ENCODE results near the gene TAB2. TPM values are rescaled to one million over a fixed set of nuclear protein-coding genes. Genes with fewer than 3 reads are reported as not detected.

TAB2 gene, protein sequence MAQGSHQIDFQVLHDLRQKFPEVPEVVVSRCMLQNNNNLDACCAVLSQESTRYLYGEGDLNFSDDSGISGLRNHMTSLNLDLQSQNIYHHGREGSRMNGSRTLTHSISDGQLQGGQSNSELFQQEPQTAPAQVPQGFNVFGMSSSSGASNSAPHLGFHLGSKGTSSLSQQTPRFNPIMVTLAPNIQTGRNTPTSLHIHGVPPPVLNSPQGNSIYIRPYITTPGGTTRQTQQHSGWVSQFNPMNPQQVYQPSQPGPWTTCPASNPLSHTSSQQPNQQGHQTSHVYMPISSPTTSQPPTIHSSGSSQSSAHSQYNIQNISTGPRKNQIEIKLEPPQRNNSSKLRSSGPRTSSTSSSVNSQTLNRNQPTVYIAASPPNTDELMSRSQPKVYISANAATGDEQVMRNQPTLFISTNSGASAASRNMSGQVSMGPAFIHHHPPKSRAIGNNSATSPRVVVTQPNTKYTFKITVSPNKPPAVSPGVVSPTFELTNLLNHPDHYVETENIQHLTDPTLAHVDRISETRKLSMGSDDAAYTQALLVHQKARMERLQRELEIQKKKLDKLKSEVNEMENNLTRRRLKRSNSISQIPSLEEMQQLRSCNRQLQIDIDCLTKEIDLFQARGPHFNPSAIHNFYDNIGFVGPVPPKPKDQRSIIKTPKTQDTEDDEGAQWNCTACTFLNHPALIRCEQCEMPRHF
- 20.9 and 26.6 TPM in 2 replicates for total RNA-seq (2014; rRNA removed; shearing (Covaris generic))

DNA sequence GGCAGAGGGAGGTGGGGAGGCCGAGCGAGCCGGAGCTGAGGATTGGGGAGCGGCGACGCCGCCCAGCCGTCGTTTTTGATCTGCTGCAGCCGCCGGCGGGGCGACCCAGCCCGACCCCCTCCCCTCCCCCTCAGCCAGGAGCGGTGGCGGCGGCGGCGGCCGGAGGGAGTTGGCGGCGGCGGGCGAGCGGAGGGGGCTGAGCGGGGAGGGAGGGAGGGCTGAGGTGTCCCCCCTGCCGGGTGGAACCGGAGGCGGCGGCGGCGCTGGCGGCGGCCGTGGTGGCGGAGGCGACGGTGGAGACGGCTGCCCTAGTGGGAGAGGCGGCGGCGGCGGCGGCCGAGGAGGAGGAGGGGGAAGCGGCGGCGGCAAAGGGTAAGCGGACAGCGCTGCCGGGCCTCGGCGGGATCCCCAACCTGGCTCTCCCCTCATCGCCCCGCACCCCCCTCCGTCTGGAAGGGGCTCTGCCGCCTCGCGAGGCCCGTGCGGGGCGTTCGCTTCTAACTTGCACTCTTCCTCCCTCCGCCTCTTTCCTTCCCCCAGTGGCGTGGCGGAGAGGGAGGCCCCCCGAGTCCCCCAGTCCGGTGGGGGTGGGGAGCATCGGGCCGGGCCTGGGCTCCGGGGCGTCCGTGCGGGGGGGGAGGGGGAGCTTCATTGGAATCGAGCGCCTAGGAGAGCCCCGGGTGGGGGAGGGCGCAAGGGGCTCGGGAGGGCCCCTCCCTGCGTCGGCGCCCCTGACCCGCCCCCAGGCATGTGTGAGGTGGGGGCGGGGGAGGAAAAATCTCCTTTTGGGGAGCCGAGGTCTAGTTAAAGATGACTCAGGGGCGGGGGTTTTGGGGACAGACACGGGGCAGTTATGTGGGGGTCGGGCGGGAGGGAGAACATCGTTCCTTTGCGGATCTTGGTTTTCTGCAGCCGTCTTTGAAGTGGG lies at the start of gene TAB2:
Gene TAB2, plus strand, starts transcription at position 69 of the 928 bp plus-strand sequence. CDS start 52,286 bp downstream, outside the sequence.
- DNase-seq (ENCODE audit: low spot score): peak; percentile 18

DNA sequence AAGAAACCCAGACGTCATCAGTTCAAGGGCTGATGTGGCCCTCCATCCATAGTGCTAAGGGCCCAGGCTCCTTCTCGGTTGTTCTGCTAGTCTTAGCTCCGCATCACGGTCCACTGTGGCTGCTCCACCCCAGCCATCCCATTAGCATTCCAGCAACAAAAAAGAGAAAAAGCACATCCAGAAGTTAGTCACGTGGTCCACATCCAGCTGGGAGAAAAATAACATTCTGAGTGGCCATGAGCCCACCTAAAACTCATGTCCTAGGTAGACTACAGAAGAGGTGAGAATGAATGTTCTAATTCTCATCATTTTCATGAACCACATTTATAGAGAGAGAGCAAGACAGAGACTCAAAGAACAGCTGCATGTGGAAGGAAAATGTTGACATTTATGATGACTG lies 49.4 kb upstream of the TAB2 start:
- DNase-seq (ENCODE audit: low spot score): no peak

DNA sequence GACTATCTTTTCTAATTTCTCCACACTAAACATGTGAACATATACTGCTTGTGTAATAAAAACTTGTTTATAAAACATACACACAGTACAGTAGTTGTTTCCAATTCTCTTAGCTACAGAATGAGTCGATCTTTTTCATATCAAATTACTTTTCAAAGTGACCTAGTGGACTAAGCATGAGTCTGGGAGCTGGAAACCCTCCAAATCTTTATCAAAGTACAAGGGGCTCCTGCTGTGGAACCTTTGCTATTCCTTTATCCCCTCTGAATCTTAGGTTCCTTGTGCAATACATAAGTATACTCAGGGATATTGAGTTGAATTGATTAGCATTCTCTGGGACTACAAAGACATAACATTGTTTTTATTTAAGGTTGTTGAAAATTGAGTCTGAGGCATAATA lies 48.7 kb upstream of the TAB2 start:
- no peak for DNase-seq (ENCODE audit: low spot score)

DNA sequence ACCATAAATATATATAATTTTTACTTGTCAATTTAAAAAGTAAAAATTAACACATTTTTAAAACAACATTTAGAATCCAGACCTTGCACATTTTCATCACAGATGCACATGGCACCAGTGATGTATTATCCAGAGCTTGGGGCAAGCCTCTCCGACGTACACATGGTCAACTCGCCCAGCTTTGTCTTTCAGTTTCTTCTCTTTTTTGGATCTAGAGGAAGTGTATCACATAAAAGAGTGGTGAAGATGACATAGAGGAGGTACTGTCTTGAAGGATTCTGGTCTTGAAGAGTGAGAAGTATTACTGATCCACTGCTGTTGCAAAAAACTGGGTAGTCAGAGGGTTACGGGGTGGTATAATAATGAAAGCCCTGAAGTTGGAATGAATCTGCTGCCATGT lies 46.9 kb upstream of the TAB2 start:
- no peak for DNase-seq (ENCODE audit: low spot score)

DNA sequence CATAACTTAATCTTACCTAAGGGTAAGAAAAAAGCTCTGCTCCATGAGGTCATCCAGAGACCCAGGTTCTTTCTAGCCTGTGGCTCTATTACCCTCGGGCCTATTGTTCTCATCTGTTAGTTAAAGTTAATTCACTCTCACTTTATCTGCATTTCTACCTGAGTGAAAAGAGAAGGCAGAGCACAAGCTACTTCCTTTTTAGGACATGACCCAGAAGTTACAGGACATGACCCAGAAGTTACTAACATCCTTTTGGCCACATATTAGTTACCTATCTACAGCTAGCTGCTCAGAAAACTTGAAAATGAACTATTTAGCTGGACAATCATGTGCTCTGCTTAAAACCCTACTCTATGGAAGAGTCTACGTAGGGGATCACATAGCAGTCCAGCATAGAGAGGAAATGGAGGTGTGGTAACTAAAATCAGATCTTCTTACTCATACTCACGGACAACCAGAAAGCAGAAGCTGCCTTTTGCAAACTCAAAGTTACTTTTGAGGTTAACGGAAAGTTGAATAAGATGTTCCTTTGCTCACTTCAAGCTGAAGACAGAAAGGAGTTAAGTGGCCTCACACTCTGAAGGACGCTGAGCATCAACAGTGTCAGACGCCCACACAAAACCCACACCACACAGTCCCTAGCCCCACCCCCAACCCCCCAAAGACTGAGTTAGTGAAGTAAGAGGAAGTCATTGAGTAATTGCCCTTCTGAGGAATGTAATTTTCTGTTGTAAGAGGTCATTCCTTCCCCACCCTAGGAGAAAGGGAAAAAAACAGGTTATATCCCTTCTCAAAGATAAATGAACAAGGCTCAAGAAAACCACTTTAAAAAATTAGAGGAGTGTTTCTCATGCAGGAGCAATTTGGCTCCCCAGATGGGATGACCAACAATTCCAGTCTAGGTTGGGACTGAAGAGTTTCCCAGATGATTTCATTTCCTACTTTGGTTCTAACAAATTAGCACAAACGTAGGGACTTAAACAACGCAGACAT lies 45.9 kb upstream of the TAB2 start:
- DNase-seq (ENCODE audit: low spot score): no peak

DNA sequence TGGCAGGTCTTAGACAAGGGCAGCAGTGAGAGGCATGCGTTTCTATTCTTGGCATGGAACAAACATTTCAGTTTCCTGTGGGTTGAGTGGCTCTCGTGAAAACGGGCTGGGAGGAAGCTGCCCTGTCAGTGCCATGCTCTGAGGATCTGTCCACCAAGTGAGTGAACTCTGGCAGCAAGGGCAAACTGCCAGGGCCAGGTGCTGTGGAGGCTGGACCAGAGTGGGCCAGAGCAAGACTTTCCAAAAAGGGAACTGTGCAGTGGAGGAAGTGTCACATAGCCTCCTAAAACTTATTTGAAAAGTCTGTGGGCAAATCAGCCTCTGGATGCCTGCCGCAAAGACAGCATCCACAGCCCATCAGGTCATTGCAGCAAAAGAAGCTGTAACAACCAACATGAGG lies 44.2 kb upstream of the TAB2 start:
- DNase-seq (ENCODE audit: low spot score): no peak

DNA sequence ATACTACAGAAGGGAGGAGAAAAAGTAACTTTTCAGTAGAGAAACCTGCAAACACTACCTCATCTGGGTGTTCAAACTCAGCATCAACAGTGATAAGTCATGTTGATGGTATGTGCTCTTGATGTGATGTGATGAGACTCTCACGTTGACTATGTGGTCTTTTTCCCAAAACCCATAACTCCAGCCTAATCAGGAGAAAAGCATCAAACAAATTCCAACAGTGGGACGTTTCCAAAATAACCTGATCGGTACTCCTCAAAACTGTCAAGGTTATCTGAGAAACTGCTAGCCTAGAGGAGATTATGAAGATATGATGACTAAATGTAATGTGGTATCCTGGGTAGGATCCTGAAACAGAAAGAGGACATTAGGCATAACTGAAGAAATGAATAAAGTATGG lies 41.9 kb upstream of the TAB2 start:
- DNase-seq (ENCODE audit: low spot score): no peak

DNA sequence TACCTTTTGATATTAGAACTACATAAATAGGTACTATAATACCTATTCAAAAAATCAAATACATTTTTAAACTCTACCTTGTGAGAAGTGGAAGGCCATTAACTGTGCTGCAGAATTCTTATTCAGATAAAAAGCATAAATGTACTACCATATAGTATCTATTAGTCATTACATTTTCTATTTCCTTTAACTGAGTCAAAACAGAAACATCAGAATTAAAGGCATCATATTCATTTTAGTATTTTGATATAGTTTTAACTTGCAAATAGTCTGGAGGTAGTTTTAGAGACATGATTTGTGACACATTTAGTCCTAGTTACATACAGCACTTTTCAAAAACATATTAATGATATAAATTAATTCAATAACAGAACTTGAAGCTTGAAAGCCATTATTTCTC lies 39.9 kb upstream of the TAB2 start:
- no peak for DNase-seq (ENCODE audit: low spot score)

DNA sequence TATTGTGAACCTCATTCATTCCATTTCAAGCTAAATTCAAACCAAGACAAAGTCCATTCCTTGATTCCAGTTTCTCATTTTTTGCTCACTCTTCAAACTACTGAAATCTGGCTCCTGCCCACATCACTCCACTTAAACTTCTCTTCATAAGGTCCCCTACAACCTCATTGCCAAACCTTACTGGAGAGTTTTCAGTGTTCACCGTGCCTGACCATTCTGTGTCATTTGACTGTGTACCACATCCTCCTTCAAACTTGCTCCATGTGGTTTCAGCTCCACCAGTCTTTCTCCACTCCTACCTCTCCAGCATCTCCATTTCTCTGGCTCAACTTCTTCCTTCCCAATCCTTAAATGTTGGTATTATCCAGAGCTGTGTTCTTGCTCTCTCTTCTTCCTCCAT lies 38.5 kb upstream of the TAB2 start:
- no peak for DNase-seq (ENCODE audit: low spot score)

DNA sequence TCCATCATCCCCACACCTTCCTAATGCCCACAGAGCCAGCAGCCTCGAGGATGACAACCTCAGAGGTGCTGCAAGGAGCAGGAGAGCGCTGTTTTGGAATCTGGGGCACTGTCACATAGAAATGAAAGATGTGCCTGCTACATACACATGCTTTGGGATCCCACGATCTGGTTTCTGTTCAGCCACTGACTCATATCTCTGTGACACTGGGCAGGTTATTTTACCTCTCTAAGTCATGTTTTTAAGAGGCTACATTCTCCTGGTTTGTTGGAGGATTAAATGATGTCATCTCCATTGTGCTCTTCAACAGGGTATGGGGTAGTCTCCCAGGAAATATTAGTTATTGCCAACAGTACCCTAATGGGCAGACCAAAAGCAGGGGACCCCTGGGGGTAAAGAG lies 32.6 kb upstream of the TAB2 start:
- DNase-seq (ENCODE audit: low spot score): no peak

DNA sequence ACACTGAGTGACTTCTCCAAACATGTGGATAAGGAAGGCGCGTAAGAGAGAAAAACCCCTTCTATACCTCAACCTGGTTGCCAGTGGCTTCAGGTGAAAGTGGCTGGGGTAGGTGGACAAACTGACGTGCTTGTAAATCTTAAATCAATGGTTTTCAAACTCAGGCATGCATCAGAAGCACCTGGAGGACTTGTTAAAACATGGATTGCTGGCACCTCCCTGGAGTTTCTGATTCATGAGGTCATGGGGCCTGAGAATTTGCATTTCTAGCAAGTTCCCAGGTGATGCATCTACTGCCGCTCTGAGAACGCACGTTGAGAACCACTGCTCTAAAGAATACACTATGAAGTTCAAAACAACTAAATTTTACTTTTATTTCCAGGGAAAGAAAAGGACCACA lies 31.9 kb upstream of the TAB2 start:
- DNase-seq (ENCODE audit: low spot score): no peak

DNA sequence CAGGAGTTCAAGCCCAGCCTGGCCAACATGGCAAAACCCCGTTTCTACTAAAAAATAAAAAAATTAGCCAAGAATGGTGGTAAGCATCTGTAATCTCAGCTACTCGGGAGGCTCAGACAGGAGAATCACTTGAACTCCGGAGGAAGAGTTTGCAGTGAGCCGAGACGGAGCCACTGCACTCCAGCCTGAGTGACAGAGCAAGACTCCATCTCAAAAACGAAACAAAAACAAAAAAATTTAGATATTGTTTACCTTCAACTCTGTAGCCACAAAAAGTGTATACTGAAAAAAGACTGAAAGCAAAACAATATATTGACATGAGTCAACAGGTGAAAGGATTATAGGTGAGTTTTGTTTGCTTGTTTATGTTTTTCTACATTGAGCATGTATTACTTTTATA lies 30.6 kb upstream of the TAB2 start:
- DNase-seq (ENCODE audit: low spot score): no peak

DNA sequence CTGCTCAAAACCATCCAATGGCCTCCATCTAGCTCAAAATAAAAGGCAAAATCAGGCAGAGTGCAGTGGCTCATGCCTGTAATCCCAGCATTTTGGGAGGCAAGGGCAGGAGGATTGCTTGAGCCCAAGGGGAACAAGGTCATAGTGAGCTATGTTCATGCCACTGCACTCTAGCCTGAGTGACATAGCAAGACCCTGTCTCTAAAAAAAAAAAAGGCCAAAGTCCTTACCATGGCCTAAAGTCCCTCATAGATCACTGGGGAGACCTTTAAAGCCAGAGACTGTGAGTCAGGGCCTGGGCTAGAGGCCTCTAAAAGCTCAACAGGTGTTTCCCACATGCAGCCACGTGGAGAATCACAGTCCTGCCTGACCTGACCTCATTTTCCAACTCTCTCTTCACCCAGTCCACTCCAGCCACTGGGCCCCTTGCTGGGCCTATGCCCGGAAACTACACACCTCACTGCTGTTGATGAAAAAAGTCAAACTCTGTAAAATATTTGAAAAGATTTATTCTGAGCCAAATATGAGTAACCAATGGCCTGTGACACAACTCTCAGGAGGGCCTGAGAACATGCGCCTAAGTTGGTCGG lies 28.2 kb upstream of the TAB2 start:
- no peak for DNase-seq (ENCODE audit: low spot score)

DNA sequence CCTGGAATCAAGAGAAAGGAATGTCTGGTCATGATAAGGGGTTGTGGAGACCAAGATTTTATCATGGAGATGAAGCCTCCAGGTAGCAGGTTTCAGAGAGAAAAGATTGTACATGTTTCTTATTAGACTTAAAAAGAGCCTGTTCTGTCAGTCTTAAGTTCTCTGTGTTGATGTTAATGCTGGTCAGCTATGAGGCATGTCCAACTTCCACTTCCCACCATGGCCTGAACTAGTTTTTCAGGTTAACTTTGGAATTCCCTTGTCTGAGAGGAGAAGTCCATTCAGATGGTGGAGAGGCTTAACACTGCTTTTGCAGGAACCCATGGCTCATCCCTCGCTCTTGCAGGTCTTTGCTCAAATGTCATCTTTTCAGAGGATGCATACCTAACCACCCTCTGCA lies 27.5 kb upstream of the TAB2 start:
- DNase-seq (ENCODE audit: low spot score): no peak

DNA sequence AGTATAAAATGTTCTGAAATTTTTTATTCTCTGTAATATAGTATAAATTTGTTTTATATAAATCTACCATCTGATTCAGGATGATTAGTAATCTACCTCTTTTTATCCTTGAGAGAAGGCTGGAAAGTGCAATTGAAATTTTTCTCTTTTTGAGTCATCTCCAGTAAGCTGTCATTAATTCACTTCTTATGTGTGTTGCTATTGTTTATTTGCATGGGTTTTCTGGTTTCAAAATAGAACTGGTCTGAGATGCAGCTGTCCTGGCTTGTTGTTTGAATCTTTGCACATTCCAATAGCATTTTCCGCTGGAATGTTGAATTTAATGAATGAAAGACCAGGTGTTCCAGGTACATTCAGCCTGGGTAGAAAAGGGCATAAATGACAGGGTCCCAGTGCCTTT lies 24.3 kb upstream of the TAB2 start:
- DNase-seq (ENCODE audit: low spot score): no peak

DNA sequence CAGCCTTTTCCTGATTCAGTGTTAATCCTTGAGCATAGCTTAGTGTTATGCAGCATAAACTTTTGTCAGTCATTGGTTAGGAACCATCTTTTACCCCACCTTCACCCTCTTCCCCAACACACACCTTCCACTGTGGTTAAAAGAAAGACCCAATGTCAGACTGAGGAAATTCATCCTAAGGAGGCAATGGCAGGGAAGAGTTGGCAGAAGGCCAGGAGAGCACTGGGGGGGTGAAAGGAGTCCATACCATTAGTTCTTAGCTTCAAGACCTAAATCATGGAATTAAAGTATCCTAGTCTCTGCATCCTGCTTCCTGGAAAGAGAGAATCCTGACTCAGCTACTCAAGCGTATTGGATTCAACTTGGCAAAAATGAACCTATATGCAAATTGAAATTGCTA lies 16.9 kb upstream of the TAB2 start:
- no peak for DNase-seq (ENCODE audit: low spot score)

DNA sequence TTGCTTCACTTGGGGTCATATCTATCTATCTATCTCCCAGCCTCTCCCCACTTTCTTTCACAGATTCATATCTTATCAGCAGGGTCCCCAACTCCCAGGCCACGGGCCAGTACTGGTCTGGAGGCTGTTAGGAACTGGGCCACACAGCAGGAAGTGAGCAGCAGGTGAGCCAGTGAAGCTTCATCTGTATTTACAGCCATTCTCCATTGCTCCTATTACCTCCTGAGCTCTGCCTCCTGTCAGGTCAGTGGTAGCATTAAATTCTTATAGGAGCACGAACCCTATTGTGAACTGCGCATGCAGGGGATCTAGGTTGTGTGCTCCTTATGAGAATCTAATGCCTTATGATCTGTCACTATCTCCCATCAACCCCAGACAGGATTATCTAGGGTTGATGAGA lies 14.8 kb upstream of the TAB2 start:
- DNase-seq (ENCODE audit: low spot score): no peak

DNA sequence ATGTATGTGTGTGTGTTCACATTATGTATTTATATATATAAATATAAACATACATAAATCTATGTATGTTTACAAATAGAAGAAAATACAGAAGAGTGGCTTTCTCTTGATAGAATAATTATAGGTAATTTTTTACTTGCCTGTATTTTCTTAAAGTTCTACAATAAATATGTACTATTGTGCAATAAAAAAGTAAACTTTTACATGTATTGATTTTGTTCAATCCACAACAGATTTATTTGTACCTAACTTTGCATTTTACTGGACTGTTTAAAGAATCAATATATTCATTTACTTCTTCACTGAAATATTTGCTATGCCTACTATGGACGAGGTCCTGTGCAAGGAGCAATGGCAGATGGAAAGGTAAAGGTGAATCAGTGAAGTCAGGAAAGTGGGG lies 14.0 kb upstream of the TAB2 start:
- no peak for DNase-seq (ENCODE audit: low spot score)

DNA sequence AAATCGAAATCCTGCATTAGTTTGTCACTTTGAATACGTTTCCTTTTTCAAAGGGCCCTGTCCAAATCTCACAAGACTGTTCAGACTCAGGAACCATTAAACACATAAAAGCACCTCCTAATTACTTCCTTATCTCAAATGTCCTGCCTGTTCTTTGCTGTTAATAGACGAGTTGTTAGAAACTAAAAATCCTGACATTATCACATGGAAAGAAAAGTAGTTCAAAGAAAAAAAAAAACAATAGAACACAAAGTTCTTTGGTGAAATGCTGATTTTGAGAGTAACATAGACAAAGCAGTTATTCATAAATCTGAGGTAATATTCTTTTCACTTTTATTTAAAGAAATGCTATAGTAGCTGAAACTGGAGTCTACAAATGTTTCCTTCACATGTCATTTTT lies 12.1 kb upstream of the TAB2 start:
- no peak for DNase-seq (ENCODE audit: low spot score)

DNA sequence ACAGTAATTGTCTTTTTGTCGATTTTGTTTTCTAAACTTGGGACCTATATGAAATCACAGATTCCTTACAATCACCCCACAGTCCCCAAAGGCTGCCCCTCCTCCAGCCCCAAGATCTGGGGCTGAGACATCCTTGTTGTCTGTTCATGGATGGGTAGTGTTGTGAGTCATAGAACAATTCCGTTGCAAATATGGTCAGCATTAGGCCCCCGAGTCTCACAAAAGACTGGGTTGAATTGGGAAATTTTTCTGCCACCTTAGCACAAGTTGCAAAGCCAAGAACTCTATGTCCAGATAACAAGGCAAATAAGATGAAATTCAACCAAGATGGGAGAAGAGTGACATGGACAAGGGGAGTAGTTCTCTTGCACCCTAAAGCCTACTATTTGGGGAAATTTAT lies 10.5 kb upstream of the TAB2 start:
- DNase-seq (ENCODE audit: low spot score): peak; percentile 19

DNA sequence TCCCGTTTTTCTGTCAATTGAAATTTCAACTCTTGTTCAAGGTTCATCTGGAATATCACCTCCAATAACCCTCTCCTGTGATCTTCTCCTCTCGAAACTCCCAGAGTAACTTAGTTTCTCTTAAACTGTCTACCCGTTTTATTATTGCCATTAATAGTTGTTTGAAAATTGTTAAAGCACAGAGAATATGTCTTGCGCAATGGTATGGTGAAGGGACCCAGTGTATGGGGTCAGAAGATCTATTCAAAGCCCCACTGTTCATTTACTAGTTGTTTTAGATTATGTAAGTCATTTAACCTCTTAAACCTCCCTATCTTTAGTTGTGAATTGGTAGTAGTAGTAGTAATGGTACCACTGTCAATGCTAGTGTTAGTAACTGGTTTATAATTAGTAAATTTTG lies 6.2 kb upstream of the TAB2 start:
- no peak for DNase-seq (ENCODE audit: low spot score)

Measured in A172 (cell line).